Bronchial epithelial cell (primary cell): ENCODE results near the gene EBLN2. TPM values are rescaled to one million over a fixed set of nuclear protein-coding genes. Genes with fewer than 3 reads are reported as not detected.

Source experiments
- DNase-seq: peaks from one replicate; pipeline ENCODE4 v3.0.0-alpha.2; 2010; ENCODE audit warnings: low read depth
- FAIRE-seq: peaks from 2 replicates; lab custom pipeline; 2011; peaks lifted over from hg19 to GRCh38; lab: Jason Lieb, UNC
- H3K27me3 ChIP-seq: 2 replicates; pipeline ENCODE4 v1.5.1; 2011; ENCODE audit warnings: low read length; ENCODE audit not compliant: control insufficient read depth, insufficient read depth
- H3K36me3 ChIP-seq: 2 replicates; pipeline ENCODE4 v1.5.1; 2011; ENCODE audit warnings: low read length; ENCODE audit not compliant: control insufficient read depth, insufficient read depth
- H3K4me3 ChIP-seq: 2 replicates; pipeline ENCODE4 v1.5.1; 2011; ENCODE audit warnings: mild to moderate bottlenecking, low read depth, low read length, control low read depth
- total RNA-seq: library from RNA; depleted of rRNA; stranded (reverse); fragments of >200 nt; gene quantifications from 2 replicates; pipeline ENCODE4 v1.2.1, GENCODE V29; 2014
- TF ChIP-seq, protein P1 (sequence below): IDR thresholded peaks from 2 replicates; pipeline ENCODE4 v1.5.1; 2011; ENCODE audit warnings: mild to moderate bottlenecking, moderate library complexity, low read length, control low read depth, inconsistent platforms; ENCODE audit not compliant: insufficient read depth, severe bottlenecking

The EBLN2 gene
- total RNA-seq = 5.3 and 5.6 TPM in 2 replicates

DNA sequence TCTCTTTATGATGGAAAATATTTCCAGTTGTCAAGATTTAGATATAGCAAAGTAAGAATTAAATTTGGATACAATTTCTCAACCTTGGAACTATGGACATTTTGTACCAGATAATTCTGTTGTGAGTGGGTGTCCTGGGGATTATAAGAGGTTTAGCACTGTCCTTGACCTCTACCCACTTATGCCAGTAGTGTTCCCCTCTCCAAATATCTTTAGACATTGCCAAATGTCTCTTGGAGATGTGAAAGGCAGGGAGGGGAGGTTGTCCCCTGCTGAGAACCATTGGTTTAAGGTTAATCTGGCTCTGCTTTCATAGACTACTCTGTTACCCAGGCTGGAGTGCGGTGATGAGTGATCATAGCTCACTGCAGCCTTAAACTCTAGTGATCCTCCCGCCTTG lies at the start of gene EBLN2:
EBLN2 (plus strand) TSS at position 244 of the 400 bp plus-strand sequence. CDS start 423 bp downstream, outside the sequence.
- Histone ChIP-seq H3K36me3 (peaks cover 6% of the 10 kb centered on the region), H3K27me3 (no peaks in the 10 kb centered on the region), H3K4me3 (no peak within 1 kb of the TSS)
- FAIRE-seq (no peak), DNase-seq (no peak)
- TF ChIP-seq, protein P1, sequence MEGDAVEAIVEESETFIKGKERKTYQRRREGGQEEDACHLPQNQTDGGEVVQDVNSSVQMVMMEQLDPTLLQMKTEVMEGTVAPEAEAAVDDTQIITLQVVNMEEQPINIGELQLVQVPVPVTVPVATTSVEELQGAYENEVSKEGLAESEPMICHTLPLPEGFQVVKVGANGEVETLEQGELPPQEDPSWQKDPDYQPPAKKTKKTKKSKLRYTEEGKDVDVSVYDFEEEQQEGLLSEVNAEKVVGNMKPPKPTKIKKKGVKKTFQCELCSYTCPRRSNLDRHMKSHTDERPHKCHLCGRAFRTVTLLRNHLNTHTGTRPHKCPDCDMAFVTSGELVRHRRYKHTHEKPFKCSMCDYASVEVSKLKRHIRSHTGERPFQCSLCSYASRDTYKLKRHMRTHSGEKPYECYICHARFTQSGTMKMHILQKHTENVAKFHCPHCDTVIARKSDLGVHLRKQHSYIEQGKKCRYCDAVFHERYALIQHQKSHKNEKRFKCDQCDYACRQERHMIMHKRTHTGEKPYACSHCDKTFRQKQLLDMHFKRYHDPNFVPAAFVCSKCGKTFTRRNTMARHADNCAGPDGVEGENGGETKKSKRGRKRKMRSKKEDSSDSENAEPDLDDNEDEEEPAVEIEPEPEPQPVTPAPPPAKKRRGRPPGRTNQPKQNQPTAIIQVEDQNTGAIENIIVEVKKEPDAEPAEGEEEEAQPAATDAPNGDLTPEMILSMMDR = no peak

DNA sequence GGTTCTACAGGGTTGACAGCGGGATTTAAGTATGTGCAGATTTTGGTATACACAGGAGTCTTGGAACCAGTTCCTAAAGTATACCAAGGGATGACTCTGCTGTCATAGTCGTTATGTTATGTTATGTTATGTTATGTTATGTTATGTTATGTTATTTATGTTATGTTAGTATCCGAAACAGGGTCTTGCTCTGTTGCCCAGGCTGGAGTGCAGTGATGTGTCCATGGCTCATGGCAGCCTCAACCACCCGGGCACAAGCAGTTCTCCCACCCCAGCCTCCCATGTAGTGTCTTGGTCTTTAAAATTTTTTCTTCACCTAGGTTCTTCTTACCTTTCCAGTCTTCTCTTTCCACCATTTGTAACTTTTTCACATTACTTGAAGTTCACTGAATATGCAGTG lies 43.2 kb upstream of the EBLN2 start:
- Histone ChIP-seq H3K4me3 (no peak overlapping the region), H3K36me3 (no peaks in the 10 kb centered on the region), H3K27me3 (no peaks in the 10 kb centered on the region)
- no peak for FAIRE-seq
- no peak for DNase-seq
- TF ChIP-seq, protein P1 = no peak

DNA sequence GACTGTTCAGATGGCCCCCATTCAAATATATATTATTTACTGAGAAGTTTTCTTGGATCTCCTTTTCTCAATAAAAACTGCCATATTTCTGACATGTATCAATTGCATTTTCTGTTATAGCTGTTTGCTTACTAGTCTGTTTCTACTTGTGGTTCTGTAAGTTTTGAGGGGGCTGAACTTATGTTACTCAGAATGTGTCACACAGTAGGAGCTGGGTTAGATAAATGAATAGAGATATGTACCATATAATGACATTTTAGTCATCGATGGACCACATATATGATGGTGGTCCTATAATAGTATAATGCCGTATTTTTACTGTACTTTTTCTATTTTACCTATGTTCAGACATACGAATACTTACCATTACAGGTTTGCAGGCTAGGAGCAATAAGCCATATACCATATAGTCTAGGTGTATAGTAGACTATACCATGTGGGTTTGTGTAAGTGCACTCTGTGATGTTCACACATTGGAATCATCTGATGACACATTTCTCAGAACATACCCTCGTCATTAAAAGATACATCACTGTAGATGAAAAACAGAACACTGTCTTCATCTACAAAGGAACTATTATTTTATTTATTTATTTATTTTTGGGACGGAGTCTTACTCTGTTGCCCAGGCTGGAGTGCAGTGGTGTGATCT lies 42.5 kb upstream of the EBLN2 start:
- DNase-seq (no peak), FAIRE-seq (no peak)
- Histone ChIP-seq H3K27me3 (no peaks in the 10 kb centered on the region), H3K36me3 (no peaks in the 10 kb centered on the region), H3K4me3 (no peak overlapping the region)
- TF ChIP-seq, protein P1 = no peak

DNA sequence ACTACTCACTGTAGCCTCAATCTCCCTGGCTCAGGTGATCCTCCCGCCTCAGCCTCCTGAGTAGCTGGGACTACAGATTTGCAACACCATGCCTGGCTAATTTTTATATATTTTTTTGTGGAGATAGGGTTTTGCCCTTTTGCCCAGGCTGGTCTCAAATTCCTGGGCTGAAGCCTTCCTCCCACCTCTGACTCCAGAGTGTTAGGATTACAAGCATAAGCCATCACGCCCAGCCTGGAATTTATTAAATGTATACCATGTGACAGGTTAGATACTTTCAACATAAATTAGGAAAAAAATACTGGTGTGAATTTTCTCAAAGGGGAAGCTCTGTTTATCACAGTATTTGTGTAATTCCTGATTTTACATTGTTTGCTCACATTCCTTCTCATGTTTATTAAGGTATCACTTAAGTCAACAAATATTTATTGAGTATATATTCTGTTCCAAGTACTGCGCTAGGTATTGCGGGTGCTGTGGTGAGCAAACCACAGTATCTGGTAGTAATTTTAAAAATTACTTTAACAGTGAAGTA lies 40.1 kb upstream of the EBLN2 start:
- TF ChIP-seq, protein P1 = no peak
- FAIRE-seq (no peak), DNase-seq (no peak)
- H3K4me3 ChIP-seq = no peak overlapping the region
- no peaks in the 10 kb centered on the region for H3K27me3 ChIP-seq
- H3K36me3 ChIP-seq = no peaks in the 10 kb centered on the region

DNA sequence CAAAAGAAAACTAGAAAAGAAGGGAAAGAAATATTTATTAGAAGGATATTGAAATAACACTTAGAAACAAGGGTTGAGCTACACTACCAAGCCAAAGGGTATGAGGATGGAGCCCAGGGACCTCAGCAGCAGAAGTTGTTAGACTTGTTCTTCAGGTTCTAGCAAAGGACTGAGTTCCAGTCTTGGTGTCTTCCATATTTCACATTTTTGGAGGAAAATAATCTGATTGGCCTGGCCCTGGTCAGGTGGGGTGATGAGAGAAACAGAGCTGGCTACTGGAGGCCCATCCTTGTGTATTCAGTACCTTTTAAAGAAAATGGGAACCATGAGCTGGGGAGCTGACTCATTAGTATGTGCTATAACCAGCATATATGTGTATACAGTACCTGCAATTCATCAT lies 36.6 kb upstream of the EBLN2 start:
- H3K4me3 ChIP-seq = no peak overlapping the region
- no peak for FAIRE-seq
- no peaks in the 10 kb centered on the region for H3K36me3 ChIP-seq
- peak; percentile 59 for DNase-seq
- TF ChIP-seq, protein P1 = no peak
- no peaks in the 10 kb centered on the region for H3K27me3 ChIP-seq
